BJ (cell line): Measurements from ENCODE around the gene PRTG. TPM values are rescaled to one million over a fixed set of nuclear protein-coding genes. Genes with fewer than 3 reads are reported as not detected.
A peak's percentile ranks its signal among the peaks of the same experiment; 100 is the strongest.

Source experiments
- CTCF ChIA-PET: fragments of 350-600 bp; formaldehyde crosslinking; extraction: SDS; loops from one replicate; lab custom pipeline; 2021; ENCODE audit warnings: antibody characterized with exemption, inconsistent platforms; lab: Yijun Ruan, JAX
- POLR2A ChIA-PET: fragments of 300-600 bp; sonication (Branson Sonifier 250); formaldehyde crosslinking; extraction: SDS; loops from one replicate; lab custom pipeline; 2021; ENCODE audit warnings: antibody characterized with exemption; lab: Charles Lee
- DNase-seq: peaks from one replicate; pipeline ENCODE4 v3.0.0-alpha.2; 2011; ENCODE audit warnings: low read depth
- H3K27me3 ChIP-seq: 2 replicates; pipeline ENCODE4 v1.6.0; 2011; ENCODE audit warnings: low read length; ENCODE audit not compliant: control insufficient read depth, insufficient read depth
- H3K36me3 ChIP-seq: 2 replicates; pipeline ENCODE4 v1.5.1; 2011; ENCODE audit warnings: low read length; ENCODE audit not compliant: control insufficient read depth, insufficient read depth
- H3K4me3 ChIP-seq: 2 replicates; pipeline ENCODE4 v1.5.1; 2011; ENCODE audit warnings: low read depth, mild to moderate bottlenecking, control low read depth, low read length
- CTCF ChIP-seq: IDR thresholded peaks from 2 replicates; pipeline ENCODE4 v1.5.1; 2011; ENCODE audit warnings: low read depth, mild to moderate bottlenecking, control low read depth, inconsistent platforms, low read length, moderate library complexity; ENCODE audit not compliant: insufficient read depth
- polyA plus RNA-seq: library from polyadenylated mRNA; depleted of rRNA; stranded (reverse); fragments of >200 nt; gene quantifications from 2 replicates; pipeline ENCODE4 v1.2.3, GENCODE V29; 2011

The PRTG gene
- polyA plus RNA-seq, 1 experiment = 0.94 TPM

- Histone ChIP-seq H3K36me3 (no peaks in the 10 kb centered on the region), H3K4me3 (no peak overlapping the region), H3K27me3 (no peaks in the 10 kb centered on the region)
- no peak for DNase-seq
- no peak for TF ChIP-seq CTCF
- ChIA-PET POLR2A (no interaction called here), CTCF (no interaction called here)
Observed at GRCh38 chr15:55721554-55722185, 21.3 kb downstream of the PRTG start.

- no peak for TF ChIP-seq CTCF
- ChIA-PET POLR2A (interaction anchor here (0.6 kb wide), 1 partner anchor 22 kb away, joined by 5 read pairs; no protein-coding TSS in a partner anchor), CTCF (interaction anchor here (1.1 kb wide), 1 partner anchor 182 kb away, joined by 4 read pairs; no protein-coding TSS in a partner anchor)
- Histone ChIP-seq H3K27me3 (no peaks in the 10 kb centered on the region), H3K36me3 (no peaks in the 10 kb centered on the region), H3K4me3 (no peak overlapping the region)
- DNase-seq = no peak
Observed at GRCh38 chr15:55715355-55716076, 27.4 kb downstream of the PRTG start.

- Histone ChIP-seq H3K36me3 (no peaks in the 10 kb centered on the region), H3K27me3 (no peaks in the 10 kb centered on the region), H3K4me3 (no peak overlapping the region)
- no peak for DNase-seq
- ChIA-PET CTCF (interaction anchor here (1.0 to 1.2 kb wide), 2 partner anchors 11 to 79 kb away, joined by 3 read pairs; no protein-coding TSS in a partner anchor), POLR2A (interaction anchor here (0.6 kb wide), 1 partner anchor 115 kb away, joined by 3 read pairs; no protein-coding TSS in a partner anchor)
- TF ChIP-seq CTCF = no peak
Observed at GRCh38 chr15:55714064-55714463, 28.9 kb downstream of the PRTG start.

GRCh38 chr15:55712363-55712762, 30.6 kb downstream of the PRTG start:
- no peak overlapping the region for H3K4me3 ChIP-seq
- no peak for DNase-seq
- TF ChIP-seq CTCF = no peak
- CTCF ChIA-PET = no interaction called here
- POLR2A ChIA-PET = no interaction called here
- H3K36me3 ChIP-seq = no peaks in the 10 kb centered on the region
- H3K27me3 ChIP-seq = no peaks in the 10 kb centered on the region

- CTCF ChIA-PET = no interaction called here
- POLR2A ChIA-PET = no interaction called here
- TF ChIP-seq CTCF = no peak
- H3K4me3 ChIP-seq = no peak overlapping the region
- peak; percentile 15 for DNase-seq
- no peaks in the 10 kb centered on the region for H3K36me3 ChIP-seq
- H3K27me3 ChIP-seq = 0 out of 2 replicates have a peak, but pooled peaks cover 1% of the 10 kb centered on the region
Observed at GRCh38 chr15:55710286-55710685, 32.7 kb downstream of the PRTG start.
